WI38 (cell line): ENCODE measurements around the gene C2CD5.

Experiments
- H3K4me3 ChIP-seq: 2 replicates; pipeline ENCODE4 v1.5.1; 2011; ENCODE audit warnings: low read depth, mild to moderate bottlenecking, control low read depth, low read length
- CTCF ChIP-seq: IDR thresholded peaks from 2 replicates; pipeline ENCODE4 v1.5.1; 2012; ENCODE audit warnings: low read depth, mild to moderate bottlenecking, control low read depth, low read length

C2CD5 gene

GRCh38 chr12:22406627-22407026 lies 137.7 kb downstream of the C2CD5 start:
- no peak overlapping the region for H3K4me3 ChIP-seq
- TF ChIP-seq CTCF: no peak

GRCh38 chr12:22399464-22400180 lies 144.7 kb downstream of the C2CD5 start:
- no peak for TF ChIP-seq CTCF
- no peak overlapping the region for H3K4me3 ChIP-seq
